Effector CD8-positive, alpha-beta T cell (primary cell): ENCODE measurements around the gene ATG4B.
A peak's percentile ranks its signal among the peaks of the same experiment; 100 is the strongest.

Experiments
- DNase-seq: peaks from one replicate; lab custom pipeline; 2025; lab: John Stamatoyannopoulos, UW

The ATG4B gene

GRCh38 chr2:241666627-241667400 lies 29.3 kb downstream of the ATG4B start:
- DNase-seq = no peak

GRCh38 chr2:241668354-241668753 lies 30.9 kb downstream of the ATG4B start:
- no peak for DNase-seq

GRCh38 chr2:241668839-241669238 lies 31.3 kb downstream of the ATG4B start:
- DNase-seq = no peak

GRCh38 chr2:241670333-241671110 lies 33.0 kb downstream of the ATG4B start:
- DNase-seq = no peak

GRCh38 chr2:241671457-241672240 lies 34.2 kb downstream of the ATG4B start:
- DNase-seq = no peak

- no peak for DNase-seq
Measured at GRCh38 chr2:241672243-241673188, 35.0 kb downstream of the ATG4B start.

- no peak for DNase-seq
Measured at GRCh38 chr2:241673189-241673663, 35.7 kb downstream of the ATG4B start.

- no peak for DNase-seq
Measured at GRCh38 chr2:241673797-241674725, 36.6 kb downstream of the ATG4B start.

- DNase-seq = no peak
Measured at GRCh38 chr2:241675885-241676284, 38.4 kb downstream of the ATG4B start.

GRCh38 chr2:241676665-241677064 lies 39.2 kb downstream of the ATG4B start:
- DNase-seq = no peak

GRCh38 chr2:241677392-241677791 lies 39.9 kb downstream of the ATG4B start:
- DNase-seq = no peak

- no peak for DNase-seq
Measured at GRCh38 chr2:241678307-241678706, 40.8 kb downstream of the ATG4B start.

- no peak for DNase-seq
Measured at GRCh38 chr2:241678784-241679540, 41.5 kb downstream of the ATG4B start.

GRCh38 chr2:241680044-241680443 lies 42.6 kb downstream of the ATG4B start:
- DNase-seq = no peak

GRCh38 chr2:241680827-241681599 lies 43.5 kb downstream of the ATG4B start:
- DNase-seq = no peak

- no peak for DNase-seq
Measured at GRCh38 chr2:241686324-241686649, 48.8 kb downstream of the ATG4B start.

- DNase-seq = peak; percentile 92
Measured at GRCh38 chr2:241686650-241687425, 49.3 kb downstream of the ATG4B start, which contains the start of gene DTYMK. Gene DTYMK (minus strand): TSS chr2:241686815. CDS start chr2:241686783, 32 bp downstream.

- DNase-seq = no peak
Measured at GRCh38 chr2:241689306-241689705, 51.8 kb downstream of the ATG4B start.
